ENCODE measurements around the gene CCL19.

The CCL19 gene

DNA sequence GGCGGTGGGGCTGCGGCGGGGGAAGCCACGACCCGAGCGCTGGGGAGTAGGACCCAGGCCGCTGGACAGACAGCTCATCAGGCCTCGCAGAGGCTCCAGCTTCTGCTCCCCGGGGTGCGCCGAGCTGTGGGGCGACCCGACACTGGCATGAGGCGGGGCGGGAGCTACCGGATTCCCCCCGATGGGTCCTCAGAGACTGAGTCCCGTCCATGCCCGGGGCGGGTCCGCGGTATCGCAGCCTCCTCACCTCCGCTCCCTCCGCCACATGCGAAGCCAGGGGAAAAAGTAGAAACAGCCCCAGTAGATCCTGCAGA, 26.1 kb downstream of the CCL19 start:
- intact Hi-C loops (cut with DNase I) = loop anchor here (2.0 kb wide), 1 partner anchor 38 kb away; no protein-coding TSS in a partner anchor
- peak in 1 of 10 donors; percentile 88 for DNase-seq

- intact Hi-C loops (cut with DNase I) = loop anchor here (2.0 kb wide), 1 partner anchor 38 kb away; no protein-coding TSS in a partner anchor
- DNase-seq = peak; percentile 46 to 95 (median 76)
These were observed 26.6 kb downstream of the CCL19 start for GRCh38 chr9:34664281-34665066.

GRCh38 chr9:34663303-34663605, 27.8 kb downstream of the CCL19 start:
- intact Hi-C loops (cut with DNase I) = no loop called here
- no peak for DNase-seq

DNA sequence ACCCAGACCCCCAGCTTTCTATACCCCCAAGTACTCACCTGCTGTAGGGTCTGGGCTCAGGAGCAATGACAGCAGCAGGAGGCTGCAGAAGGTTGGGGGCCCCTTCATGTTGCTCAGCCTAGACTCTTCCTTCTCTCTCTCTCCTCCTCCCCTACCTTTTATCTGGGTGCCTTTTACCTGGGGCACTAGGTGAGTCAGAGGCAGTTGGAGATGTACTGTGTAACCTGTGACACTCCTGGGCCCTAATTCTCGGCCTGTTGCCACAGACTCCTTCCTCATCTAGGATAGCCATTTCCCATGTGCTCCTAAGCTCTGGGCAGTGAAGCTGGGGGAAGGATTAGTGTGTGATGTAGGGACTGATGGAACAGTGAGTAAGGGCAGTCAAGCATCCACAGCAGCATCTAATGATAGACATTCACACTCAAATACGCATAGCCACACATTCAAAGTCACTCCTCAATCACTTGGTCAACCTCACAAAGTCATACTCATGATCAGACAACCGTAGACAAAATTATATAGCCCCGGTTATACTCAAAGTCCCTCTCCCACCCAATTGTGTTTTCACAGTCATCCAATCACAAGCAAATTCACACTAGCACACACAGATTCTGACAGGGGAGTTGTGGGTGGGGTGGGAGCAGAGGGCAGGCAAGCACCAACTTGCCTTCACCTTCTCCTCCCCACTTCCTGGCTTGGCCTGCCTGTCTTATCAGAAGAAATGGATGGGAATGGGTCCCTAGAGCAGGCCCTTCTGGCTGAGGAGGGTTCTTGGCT, 28.4 kb downstream of the CCL19 start, which contains the start of gene CCL27:
TSS of gene CCL27 (minus strand) at position 132 of the 777 bp plus-strand sequence. CDS start at position 108, 24 bp downstream.
- intact Hi-C loops (cut with DNase I) = no loop called here
- DNase-seq = peak in 1 of 10 donors; percentile 16

- intact Hi-C loops (cut with DNase I) = no loop called here
- DNase-seq = peak in 1 of 10 donors; percentile 62
These were observed 31.4 kb downstream of the CCL19 start for GRCh38 chr9:34659592-34660253.

DNA sequence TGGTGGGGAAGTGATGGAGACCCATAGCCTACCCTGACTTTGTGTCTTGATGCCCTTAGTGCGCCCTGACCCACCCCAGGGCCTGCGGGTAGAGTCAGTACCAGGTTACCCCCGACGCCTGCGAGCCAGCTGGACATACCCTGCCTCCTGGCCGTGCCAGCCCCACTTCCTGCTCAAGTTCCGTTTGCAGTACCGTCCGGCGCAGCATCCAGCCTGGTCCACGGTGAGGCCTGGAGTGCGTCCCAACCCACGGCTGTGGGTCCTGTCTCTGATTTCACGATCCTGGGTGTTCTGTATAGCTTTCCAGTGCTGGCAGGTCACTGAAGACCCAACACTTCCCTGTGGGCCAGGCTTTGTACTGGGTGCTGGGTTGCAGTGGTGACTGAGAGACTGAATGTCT, 32.6 kb downstream of the CCL19 start:
- DNase-seq = peak in 1 of 10 donors; percentile 61

DNA sequence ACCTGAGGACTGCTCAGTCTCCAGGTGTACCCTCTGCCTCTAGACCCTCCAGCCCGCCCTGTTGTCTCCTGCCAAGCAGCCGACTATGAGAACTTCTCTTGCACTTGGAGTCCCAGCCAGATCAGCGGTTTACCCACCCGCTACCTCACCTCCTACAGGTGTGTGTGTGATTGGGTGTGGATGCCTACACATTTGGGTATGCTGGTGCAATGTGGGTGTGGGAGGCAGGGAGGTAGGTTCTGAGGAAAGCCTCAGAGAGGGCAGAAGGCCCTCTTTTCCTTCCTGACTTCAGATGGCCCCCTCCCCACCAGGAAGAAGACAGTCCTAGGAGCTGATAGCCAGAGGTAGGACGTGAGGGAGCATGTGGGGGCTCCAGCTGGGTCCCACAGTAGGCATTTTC, 34.1 kb downstream of the CCL19 start:
- intact Hi-C loops (cut with DNase I) = no loop called here
- DNase-seq = peak in 1 of 10 donors; percentile 37

More for the DNA sequence above, 32.6 kb downstream of the CCL19 start:
- intact Hi-C loops (cut with DNase I) = no loop called here

DNA sequence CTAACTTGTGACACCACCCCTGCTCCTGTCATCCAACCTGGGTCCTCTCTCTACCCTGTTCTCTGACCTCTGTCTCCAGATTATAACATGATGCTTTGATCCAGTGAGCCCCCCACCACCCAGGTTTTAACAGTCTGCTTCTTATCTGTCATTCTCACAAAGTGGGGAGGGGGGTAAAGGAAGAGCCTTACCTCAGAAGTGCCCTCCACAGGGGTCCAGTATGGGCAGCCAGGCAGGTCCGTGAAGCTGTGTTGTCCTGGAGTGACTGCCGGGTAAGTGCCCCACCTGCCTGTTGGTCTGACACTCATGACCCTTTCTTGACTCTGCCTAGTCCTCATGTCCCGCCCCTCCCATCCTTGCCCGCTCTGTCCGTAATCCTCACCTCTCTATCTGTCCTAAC, 35.7 kb downstream of the CCL19 start:
- DNase-seq = peak in 2 of 10 donors; percentile 45 to 63
- intact Hi-C loops (cut with DNase I) = no loop called here

DNA sequence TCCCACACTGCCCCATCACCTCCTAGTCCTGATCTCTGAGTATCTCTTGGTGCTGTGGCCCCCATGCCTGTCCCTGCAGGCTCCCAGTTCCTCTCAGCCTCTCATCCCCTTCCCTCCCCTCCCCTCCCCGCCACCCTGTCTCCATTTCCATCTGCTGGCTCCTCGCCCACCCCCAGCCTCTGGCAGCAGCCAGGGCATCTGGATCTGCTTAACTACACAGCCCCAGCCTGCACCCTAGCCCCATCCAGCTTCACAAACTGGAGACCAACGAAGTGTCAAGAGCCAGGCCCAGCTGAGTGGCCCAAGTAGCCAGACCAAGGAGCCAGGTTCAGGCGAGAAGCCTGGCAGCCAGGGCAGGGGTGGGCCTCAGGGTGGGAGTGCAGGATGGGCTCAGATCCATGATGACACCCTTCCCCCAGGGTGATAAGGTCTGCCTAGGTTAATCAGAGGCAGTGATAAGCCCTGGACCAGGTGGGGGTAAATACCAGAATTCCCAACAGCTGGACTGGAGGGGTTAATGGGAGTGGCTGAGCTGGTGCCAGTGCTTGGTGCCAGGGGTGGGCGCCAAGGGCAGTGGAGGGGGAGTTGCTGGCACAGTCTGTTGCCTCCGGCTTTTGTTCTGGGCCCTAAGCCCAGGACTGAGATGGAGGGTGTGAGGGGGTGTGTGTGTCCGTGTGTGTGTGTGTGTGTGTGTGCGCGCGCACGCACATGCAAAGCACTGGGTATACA, 36.6 kb downstream of the CCL19 start:
- DNase-seq = peak; percentile 64 to 96 (median 78)
- intact Hi-C loops (cut with DNase I) = no loop called here

GRCh38 chr9:34653151-34654072, 37.7 kb downstream of the CCL19 start:
- intact Hi-C loops (cut with DNase I) = no loop called here
- peak in 2 of 10 donors; percentile 54 to 58 for DNase-seq

- intact Hi-C loops (cut with DNase I) = no loop called here
- peak in 1 of 10 donors; percentile 36 for DNase-seq
These were observed 38.5 kb downstream of the CCL19 start for GRCh38 chr9:34652602-34653000.

- intact Hi-C loops (cut with DNase I) = no loop called here
- DNase-seq = peak; percentile 66 to 98 (median 82)
These were observed 39.0 kb downstream of the CCL19 start, which contains the start of gene IL11RA for GRCh38 chr9:34651876-34652601. Gene IL11RA, plus strand, starts transcription at chr9:34652185. Its CDS starts 3,033 bp downstream, at chr9:34655218.

DNA sequence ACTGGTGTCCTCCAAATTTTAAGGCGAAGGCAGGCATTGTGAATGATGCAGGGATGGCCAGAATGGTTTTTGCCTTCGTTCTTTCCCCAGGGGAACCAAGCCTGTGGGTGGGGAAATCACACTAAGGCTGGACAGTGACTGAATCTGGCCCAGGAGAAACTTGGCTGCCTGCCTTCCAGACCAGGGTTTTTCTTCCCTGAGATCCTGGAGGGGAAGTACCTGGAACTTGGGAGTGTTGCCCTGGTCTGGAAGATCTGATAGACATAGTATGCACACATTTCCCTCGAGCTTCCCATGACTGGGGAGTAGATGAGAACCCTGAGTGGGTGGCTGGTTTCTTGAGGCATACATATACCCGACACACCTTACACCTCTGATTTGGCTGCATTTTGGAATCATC, 39.8 kb downstream of the CCL19 start:
- intact Hi-C loops (cut with DNase I) = no loop called here
- peak in 2 of 10 donors; percentile 5 to 65 for DNase-seq

- DNase-seq = peak in 5 of 10 donors; percentile 42 to 86 (median 76)
- intact Hi-C loops (cut with DNase I) = no loop called here
These were observed 40.3 kb downstream of the CCL19 start for GRCh38 chr9:34650816-34651215.

DNA sequence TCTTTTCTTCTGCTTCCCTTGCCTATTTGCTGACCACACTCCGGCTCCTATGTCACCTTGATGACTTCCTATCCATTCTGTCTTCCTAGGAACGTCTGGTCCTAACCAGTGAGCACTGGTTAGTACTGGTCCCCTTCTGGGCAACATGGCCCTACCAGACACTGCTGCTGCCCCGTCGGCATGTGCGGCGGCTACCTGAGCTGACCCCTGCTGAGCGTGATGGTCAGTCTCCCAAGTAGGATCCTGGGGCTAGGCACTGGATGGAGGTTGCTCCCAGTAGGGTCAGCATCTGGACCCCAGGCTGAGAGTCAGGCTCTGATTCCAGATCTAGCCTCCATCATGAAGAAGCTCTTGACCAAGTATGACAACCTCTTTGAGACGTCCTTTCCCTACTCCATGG, 42.4 kb downstream of the CCL19 start:
- peak in 2 of 10 donors; percentile 55 to 62 for DNase-seq
- intact Hi-C loops (cut with DNase I) = no loop called here

DNA sequence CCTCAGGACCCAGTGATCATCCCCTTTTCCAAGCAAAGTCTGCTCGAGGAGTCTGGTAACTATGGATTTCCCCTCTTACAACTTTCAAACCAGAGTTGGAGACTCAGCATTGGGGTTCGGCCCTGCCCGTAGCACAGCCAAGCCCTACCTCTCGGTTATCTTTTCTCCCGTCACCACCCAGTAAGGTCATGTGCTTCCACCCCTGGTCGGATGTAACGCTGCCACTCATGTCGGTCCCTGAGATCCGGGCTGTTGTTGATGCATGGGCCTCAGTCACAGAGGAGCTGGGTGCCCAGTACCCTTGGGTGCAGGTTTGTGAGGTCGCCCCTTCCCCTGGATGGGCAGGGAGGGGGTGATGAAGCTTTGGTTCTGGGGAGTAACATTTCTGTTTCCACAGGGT, 43.4 kb downstream of the CCL19 start:
- intact Hi-C loops (cut with DNase I) = no loop called here
- DNase-seq = peak in 2 of 10 donors; percentile 57 to 68

GRCh38 chr9:34647084-34647403, 44.0 kb downstream of the CCL19 start:
- intact Hi-C loops (cut with DNase I) = no loop called here
- no peak for DNase-seq

DNA sequence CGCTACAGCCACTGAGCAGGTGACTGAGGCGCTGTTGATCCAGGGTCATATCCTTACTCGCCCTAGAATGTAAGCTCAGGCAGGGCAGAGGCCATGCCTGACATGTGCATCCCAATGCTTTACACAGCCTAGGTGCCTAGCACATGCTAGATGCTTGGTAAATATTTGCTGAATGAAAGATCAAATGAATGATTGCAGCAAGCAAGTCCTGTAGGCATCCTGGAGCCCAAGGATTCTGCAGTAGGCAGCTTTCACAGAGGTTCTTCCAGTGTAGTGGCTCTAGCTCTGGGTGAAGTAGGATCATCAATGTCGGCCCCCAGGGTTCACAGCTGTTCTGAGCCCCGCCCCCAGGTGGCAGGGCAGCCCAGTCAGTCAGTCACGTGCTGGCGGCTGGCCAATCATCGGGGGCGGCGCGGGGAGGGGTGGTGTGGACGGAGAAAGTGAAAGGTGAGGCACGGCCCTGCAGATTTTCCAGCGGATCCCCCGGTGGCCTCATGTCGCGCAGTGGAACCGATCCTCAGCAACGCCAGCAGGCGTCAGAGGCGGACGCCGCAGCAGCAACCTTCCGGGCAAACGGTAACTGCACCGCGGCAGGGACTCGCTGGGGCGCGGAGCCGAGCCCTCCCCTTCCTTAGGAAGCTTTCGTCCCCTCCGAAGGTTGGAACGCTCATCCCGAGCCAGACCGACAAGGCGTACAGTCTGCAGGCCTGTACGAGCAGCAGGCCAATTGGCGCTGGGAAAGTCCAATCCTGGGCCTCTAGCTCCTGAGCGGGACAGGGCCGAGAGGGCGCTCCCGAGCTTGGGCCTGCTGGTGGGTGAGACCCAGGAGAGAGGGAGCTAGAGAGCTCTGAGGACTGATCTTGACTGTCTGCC, 44.6 kb downstream of the CCL19 start, which contains the start of gene GALT:
TSS of gene GALT (plus strand) at position 465 of the 873 bp plus-strand sequence. CDS start at position 495, 30 bp downstream.
- intact Hi-C loops (cut with DNase I) = no loop called here
- peak; percentile 79 to 98 (median 92) for DNase-seq
